Measurements from ENCODE around the gene TCP11L2. TPM values are rescaled to one million over a fixed set of nuclear protein-coding genes. Genes with fewer than 3 reads are reported as not detected.

Gene TCP11L2
- total and polyA plus RNA-seq, 2 of the 8 experiments (the other 6 are each of a cell fraction or from before 2014, with no cell fraction given), result 2.1 to 7.1 TPM

DNA sequence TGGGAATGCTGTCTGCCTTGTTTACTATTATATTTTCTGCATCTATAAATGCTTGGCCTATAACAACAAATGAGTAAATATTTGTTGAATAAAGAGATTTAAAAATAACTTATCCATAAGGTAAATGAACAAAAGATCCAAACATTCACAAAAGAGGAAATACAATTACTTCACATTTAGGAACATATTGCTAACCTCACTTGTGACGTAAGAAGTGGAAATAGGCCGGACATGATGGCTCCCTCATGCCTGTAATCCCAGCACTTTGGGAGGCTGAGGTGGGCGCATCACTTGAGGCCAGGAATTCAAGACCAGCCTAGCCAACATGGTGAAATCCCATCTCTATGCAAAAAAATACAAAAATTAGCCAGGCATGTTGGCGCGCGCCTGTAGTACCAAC is 29.0 kb upstream of the TCP11L2 start:
- no peak overlapping the region for H3K4me3 ChIP-seq (ENCODE audit: extremely low read depth in 1 of 4, insufficient read depth in 2 of 4, low read depth in 3 of 4, low read length in 4 of 4)
- WGBS, 2 experiments (ENCODE audit: extremely low coverage in 1 of 2, insufficient coverage in 1 of 2, insufficient read length in 1 of 2, insufficient replicate concordance in 2 of 2, low coverage in 1 of 2, low lambda C conversion rate in 2 of 2, missing lambda C conversion rate in 1 of 2), result 96% methylated on average over 6 of the region's 6 CpGs; no CpG with 5 or more reads in 1 of the 2 experiments
- no peak for FAIRE-seq
- TF ChIP-seq RXRA (IDR thresholded peaks at IDR 0.05; ENCODE audit: insufficient read depth, low read depth, low read length) (no peak), CBX5 (IDR thresholded peaks at IDR 0.05; ENCODE audit: low read depth, low read length) (no peak), KDM4A (IDR thresholded peaks at IDR 0.05; ENCODE audit: low read depth, low read length, severe bottlenecking) (no peak), SUZ12 (IDR thresholded peaks at IDR 0.05; ENCODE audit: low read length) (no peak), HDAC6 (IDR thresholded peaks at IDR 0.05; ENCODE audit: low read depth, low read length) (no peak), BACH1 (IDR thresholded peaks at IDR 0.05; ENCODE audit: low read length) (no peak), CBX8 (IDR thresholded peaks at IDR 0.05; ENCODE audit: borderline replicate concordance, low read depth, low read length) (no peak), BCL11A (IDR thresholded peaks at IDR 0.05; ENCODE audit: low read depth in 2 of 2, low read length in 2 of 2) (no peak), SRF (IDR thresholded peaks at IDR 0.05; ENCODE audit: low read depth, low read length) (no peak), EZH2 (IDR thresholded peaks at IDR 0.05; ENCODE audit: low read depth, low read length, severe bottlenecking) (no peak), CEBPB (IDR thresholded peaks at IDR 0.05; ENCODE audit: low read depth, low read length) (no peak), SP1 (IDR thresholded peaks at IDR 0.05; ENCODE audit: low read depth, low read length) (no peak), JUN (IDR thresholded peaks at IDR 0.05; ENCODE audit: low read depth, low read length) (no peak), POU5F1 (IDR thresholded peaks at IDR 0.05; ENCODE audit: low read depth, low read length) (no peak)
- TF ChIP-seq, protein P1, sequence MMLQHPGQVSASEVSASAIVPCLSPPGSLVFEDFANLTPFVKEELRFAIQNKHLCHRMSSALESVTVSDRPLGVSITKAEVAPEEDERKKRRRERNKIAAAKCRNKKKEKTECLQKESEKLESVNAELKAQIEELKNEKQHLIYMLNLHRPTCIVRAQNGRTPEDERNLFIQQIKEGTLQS (IDR thresholded peaks at IDR 0.05; ENCODE audit: insufficient read depth, low read depth, low read length), result no peak

More for the DNA sequence above, 29.0 kb upstream of the TCP11L2 start:
- Histone ChIP-seq H3K14ac (ENCODE audit: insufficient read length) (no peak overlapping the region), H3K27ac (ENCODE audit: low read depth, low read length) (no peak overlapping the region), H4K8ac (ENCODE audit: extremely low read depth, insufficient read depth, low read length) (no peak overlapping the region), H3K23me2 (ENCODE audit: low read depth, low read length) (peaks cover 2% of the 10 kb centered on the region; the same call in 1 of the 2 replicates), H3K4me1 (replicated peaks in 1 of 4; ENCODE audit: control insufficient read depth in 3 of 4, insufficient read depth in 4 of 4, low read length in 3 of 4) (no peaks in the 10 kb centered on the region), H3K4me2 (ENCODE audit: insufficient read depth in 1 of 2, low read depth in 2 of 2, low read length in 2 of 2) (no peak overlapping the region), H3K9me3 (ENCODE audit: insufficient read depth in 2 of 2, low read depth in 1 of 2, low read length in 1 of 2) (no peaks in the 10 kb centered on the region), H2AK5ac (ENCODE audit: low read depth, low read length) (no peak overlapping the region), H3K9ac (replicated peaks in 1 of 4; ENCODE audit: extremely low read depth in 1 of 4, low read depth in 3 of 4, low read length in 3 of 4) (no peak overlapping the region), H3K18ac (ENCODE audit: extremely low read depth, low read length) (no peak overlapping the region), H4K91ac (replicated peaks; ENCODE audit: insufficient read length, low read length) (no peak overlapping the region), H2BK5ac (ENCODE audit: low read depth, low read length) (no peak overlapping the region), H3K23ac (ENCODE audit: insufficient read length) (no peak overlapping the region), H3K27me3 (replicated peaks in 1 of 4; ENCODE audit: control insufficient read depth in 3 of 4, extremely low read depth in 1 of 4, insufficient read depth in 3 of 4, low read length in 3 of 4) (no peaks in the 10 kb centered on the region), H2BK20ac (ENCODE audit: low read length) (no peak overlapping the region), H2BK15ac (ENCODE audit: low read length) (no peak overlapping the region), H3K56ac (replicated peaks; ENCODE audit: insufficient read length, low read depth, low read length) (no peak overlapping the region), H2BK12ac (ENCODE audit: low read depth, low read length) (no peak overlapping the region), H4K20me1 (replicated peaks in 1 of 2; ENCODE audit: control insufficient read depth in 1 of 2, insufficient read depth in 2 of 2, low read length in 2 of 2) (no peaks in the 10 kb centered on the region), H2AFZ (ENCODE audit: low read length) (no peak overlapping the region), H2BK120ac (replicated peaks; ENCODE audit: low read depth, low read length) (no peak overlapping the region), H3K36me3 (ENCODE audit: control insufficient read depth in 2 of 4, insufficient read depth in 4 of 4, low read length in 3 of 4) (no peaks in the 10 kb centered on the region), H3K4ac (replicated peaks; ENCODE audit: insufficient read length, low read depth, low read length) (no peak overlapping the region), H4K5ac (ENCODE audit: insufficient read length, low read depth, low read length) (no peak overlapping the region), H3K79me1 (ENCODE audit: low read depth, low read length) (no peaks in the 10 kb centered on the region), H3K79me2 (ENCODE audit: control insufficient read depth in 1 of 2, insufficient read depth in 2 of 2, low read length in 2 of 2) (no peaks in the 10 kb centered on the region)
- CTCF ChIA-PET (ENCODE audit: partially characterized antibody), result interaction anchor here (0.7 to 4.3 kb wide), 5 partner anchors 9 to 53 kb away, joined by 3 to 18 read pairs (median 4); no protein-coding TSS in a partner anchor
- no peak for DNase-seq (ENCODE audit: low read depth in 1 of 2, low spot score in 2 of 2)
- POLR2A ChIA-PET (ENCODE audit: partially characterized antibody), result interaction anchor here (1.8 kb wide), 1 partner anchor 9 kb away, joined by 5 read pairs; no protein-coding TSS in a partner anchor
